Natural killer cell (primary cell): Measurements from ENCODE around the gene ICAM2. TPM values are rescaled to one million over a fixed set of nuclear protein-coding genes. Genes with fewer than 3 reads are reported as not detected.

ENCODE experiments used
- ATAC-seq, 3 donors: fragments of 150-1000 bp in 2 of 3; fragments of 200-7000 bp in 1 of 3; cut with Tn5 transposase; 1 replicate in 1 of 3; 2 replicates in 2 of 3; pipeline ENCODE4 v1.10.0; 2021; ENCODE audit warnings: mild to moderate bottlenecking in 2 of 3, moderate library complexity in 2 of 3
- DNase-seq, 2 donors: peaks; one replicate each; pipeline versions ENCODE4 v3.0.0 to v3.0.0-alpha.2; 2013 to 2021; ENCODE audit warnings: mixed read lengths in 1 of 2
- H3K27ac ChIP-seq: one replicate; pipeline ENCODE4 v1.5.1; 2013; ENCODE audit warnings: mild to moderate bottlenecking, low read length
- H3K27me3 ChIP-seq: one replicate; pipeline ENCODE4 v1.6.1; 2013; ENCODE audit warnings: low read length; ENCODE audit not compliant: control insufficient read depth, insufficient read depth
- H3K36me3 ChIP-seq: one replicate; pipeline ENCODE4 v1.6.1; 2013; ENCODE audit warnings: low read length; ENCODE audit not compliant: control insufficient read depth, insufficient read depth
- H3K4me1 ChIP-seq: one replicate; pipeline ENCODE4 v1.6.1; 2013; ENCODE audit warnings: low read length; ENCODE audit not compliant: control insufficient read depth, insufficient read depth
- H3K4me3 ChIP-seq: one replicate; pipeline ENCODE4 v1.5.1; 2013; ENCODE audit warnings: low read length
- H3K9me3 ChIP-seq: one replicate; pipeline ENCODE4 v1.6.1; 2013; ENCODE audit warnings: low read length; ENCODE audit not compliant: control insufficient read depth, insufficient read depth
- H3K27ac Mint-ChIP-seq, 2 donors: one replicate each; pipeline ENCODE4 v1.8.0; 2022; ENCODE audit warnings: mild to moderate bottlenecking in 2 of 2, mixed read lengths in 2 of 2, moderate library complexity in 1 of 2
- H3K27me3 Mint-ChIP-seq, 2 donors: one replicate each; pipeline ENCODE4 v1.8.0; 2022; ENCODE audit warnings: low read depth in 2 of 2, mixed read lengths in 2 of 2
- H3K36me3 Mint-ChIP-seq: one replicate; pipeline ENCODE4 v1.8.0; 2022; ENCODE audit warnings: mixed read lengths
- H3K4me1 Mint-ChIP-seq, 2 donors: one replicate each; pipeline ENCODE4 v1.8.0; 2022; ENCODE audit warnings: mixed read lengths in 2 of 2
- H3K4me3 Mint-ChIP-seq: one replicate; pipeline ENCODE4 v1.8.0; 2022; ENCODE audit warnings: mild to moderate bottlenecking, moderate library complexity, mixed read lengths
- H3K9me3 Mint-ChIP-seq, 2 donors: one replicate each; pipeline ENCODE4 v1.8.0; 2022; ENCODE audit warnings: mixed read lengths in 2 of 2
- CTCF ChIP-seq: fragments of 200-600 bp; IDR thresholded peaks from one replicate; pipeline ENCODE4 v1.8.0; 2022; ENCODE audit warnings: antibody characterized with exemption
- WGBS: methylation state at CpG from one replicate; pipeline ENCODE4 v1.1.7; 2013; ENCODE audit warnings: missing lambda C conversion rate; ENCODE audit not compliant: insufficient coverage; 5-methylcytosine and 5-hydroxymethylcytosine counted together
- intact Hi-C: fragments of 100-400 bp; cut with micrococcal nuclease; formaldehyde crosslinking; loops from one replicate; pipeline ENCODE4 v1.14.2; 2022
- total RNA-seq, 4 donors: library from RNA; stranded (reverse); fragments of 120-200 nt in 1 of 4; gene quantifications; one replicate each; pipeline versions ENCODE4 v1.2.3 to v1.2.4, GENCODE V29; 2013 to 2022

Gene ICAM2
- total RNA-seq, 3 donors from 2014 or later (not counting 1 experiment from before 2014, with no cell fraction given) = 73.2 to 91.0 (median 78.0) TPM

- H3K4me3 ChIP-seq = no peak overlapping the region
- intact Hi-C loops = no loop called here
- H3K27me3 ChIP-seq = no peaks in the 10 kb centered on the region
- no peak for DNase-seq
- Mint-ChIP-seq H3K36me3 (peaks cover 12% of the 10 kb centered on the region), H3K4me3 (no peak overlapping the region), H3K27ac (no peak overlapping the region), H3K27me3 (no peaks in the 10 kb centered on the region), H3K9me3 (no peaks in the 10 kb centered on the region), H3K4me1 (peaks cover 0 to 6% of the 10 kb centered on the region in 2 donors)
- peaks cover 24% of the 10 kb centered on the region for H3K36me3 ChIP-seq
- H3K27ac ChIP-seq = no peak overlapping the region
- H3K9me3 ChIP-seq = no peaks in the 10 kb centered on the region
- ATAC-seq = no peak
- TF ChIP-seq CTCF = no peak
- WGBS = 90% methylated on average over 16 of the region's 16 CpGs
- H3K4me1 ChIP-seq = no peaks in the 10 kb centered on the region
Observed at GRCh38 chr17:64038331-64039105, 18.1 kb upstream of the ICAM2 start.

GRCh38 chr17:64037802-64038201 is 17.4 kb upstream of the ICAM2 start:
- no peak for DNase-seq
- intact Hi-C loops = no loop called here
- no peaks in the 10 kb centered on the region for H3K9me3 ChIP-seq
- no peaks in the 10 kb centered on the region for H3K4me1 ChIP-seq
- H3K9me3 Mint-ChIP-seq = no peaks in the 10 kb centered on the region
- no peaks in the 10 kb centered on the region for H3K27me3 ChIP-seq
- TF ChIP-seq CTCF = no peak
- no peak for ATAC-seq
- no peak overlapping the region for H3K4me3 ChIP-seq
- H3K36me3 ChIP-seq = peaks cover 17% of the 10 kb centered on the region
- H3K27me3 Mint-ChIP-seq = no peaks in the 10 kb centered on the region
- no peak overlapping the region for H3K4me3 Mint-ChIP-seq
- H3K36me3 Mint-ChIP-seq = peaks cover 12% of the 10 kb centered on the region
- peaks cover 0 to 6% of the 10 kb centered on the region in 2 donors for H3K4me1 Mint-ChIP-seq
- no peak overlapping the region for H3K27ac ChIP-seq
- no peak overlapping the region for H3K27ac Mint-ChIP-seq
- 97% methylated on average over 5 of the region's 5 CpGs for WGBS

DNA sequence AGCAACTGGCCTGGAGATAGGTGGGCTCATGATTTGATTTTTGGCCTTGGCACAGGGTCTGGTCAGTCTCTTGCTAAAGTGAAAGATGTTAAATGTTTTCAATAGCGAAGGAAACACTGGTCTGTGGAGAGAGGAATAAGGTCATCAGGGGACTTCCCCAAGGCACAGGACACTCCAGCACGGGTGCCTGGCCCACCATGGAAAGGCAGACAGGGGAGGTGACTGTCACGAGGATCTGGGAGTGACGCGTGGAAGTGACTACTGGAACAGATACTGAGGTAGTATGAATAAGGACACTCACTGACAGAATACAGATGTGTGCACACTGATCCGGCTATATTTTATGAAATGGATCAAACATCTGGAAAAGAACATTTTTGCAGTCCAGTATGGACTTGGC is 16.7 kb upstream of the ICAM2 start:
- H3K36me3 ChIP-seq = peaks cover 13% of the 10 kb centered on the region
- peaks cover 10% of the 10 kb centered on the region for H3K36me3 Mint-ChIP-seq
- no peaks in the 10 kb centered on the region for H3K27me3 ChIP-seq
- peaks cover 0 to 4% of the 10 kb centered on the region in 2 donors for H3K4me1 Mint-ChIP-seq
- no peak overlapping the region for H3K4me3 ChIP-seq
- intact Hi-C loops = no loop called here
- no peak for TF ChIP-seq CTCF
- H3K27ac ChIP-seq = no peak overlapping the region
- H3K4me1 ChIP-seq = no peaks in the 10 kb centered on the region
- H3K4me3 Mint-ChIP-seq = no peak overlapping the region
- H3K9me3 Mint-ChIP-seq = no peaks in the 10 kb centered on the region
- no peaks in the 10 kb centered on the region for H3K9me3 ChIP-seq
- ATAC-seq = no peak
- H3K27ac Mint-ChIP-seq = no peak overlapping the region
- DNase-seq = no peak
- 93% methylated on average over 6 of the region's 6 CpGs for WGBS
- no peaks in the 10 kb centered on the region for H3K27me3 Mint-ChIP-seq
